Measurements from ENCODE around the gene SMARCA1.
"Not testable (repeated sequence)": the region's sequence is repeated elsewhere in the genome, so short reads cannot be mapped to it uniquely, and the experiment has no call there.

SMARCA1 gene, protein sequence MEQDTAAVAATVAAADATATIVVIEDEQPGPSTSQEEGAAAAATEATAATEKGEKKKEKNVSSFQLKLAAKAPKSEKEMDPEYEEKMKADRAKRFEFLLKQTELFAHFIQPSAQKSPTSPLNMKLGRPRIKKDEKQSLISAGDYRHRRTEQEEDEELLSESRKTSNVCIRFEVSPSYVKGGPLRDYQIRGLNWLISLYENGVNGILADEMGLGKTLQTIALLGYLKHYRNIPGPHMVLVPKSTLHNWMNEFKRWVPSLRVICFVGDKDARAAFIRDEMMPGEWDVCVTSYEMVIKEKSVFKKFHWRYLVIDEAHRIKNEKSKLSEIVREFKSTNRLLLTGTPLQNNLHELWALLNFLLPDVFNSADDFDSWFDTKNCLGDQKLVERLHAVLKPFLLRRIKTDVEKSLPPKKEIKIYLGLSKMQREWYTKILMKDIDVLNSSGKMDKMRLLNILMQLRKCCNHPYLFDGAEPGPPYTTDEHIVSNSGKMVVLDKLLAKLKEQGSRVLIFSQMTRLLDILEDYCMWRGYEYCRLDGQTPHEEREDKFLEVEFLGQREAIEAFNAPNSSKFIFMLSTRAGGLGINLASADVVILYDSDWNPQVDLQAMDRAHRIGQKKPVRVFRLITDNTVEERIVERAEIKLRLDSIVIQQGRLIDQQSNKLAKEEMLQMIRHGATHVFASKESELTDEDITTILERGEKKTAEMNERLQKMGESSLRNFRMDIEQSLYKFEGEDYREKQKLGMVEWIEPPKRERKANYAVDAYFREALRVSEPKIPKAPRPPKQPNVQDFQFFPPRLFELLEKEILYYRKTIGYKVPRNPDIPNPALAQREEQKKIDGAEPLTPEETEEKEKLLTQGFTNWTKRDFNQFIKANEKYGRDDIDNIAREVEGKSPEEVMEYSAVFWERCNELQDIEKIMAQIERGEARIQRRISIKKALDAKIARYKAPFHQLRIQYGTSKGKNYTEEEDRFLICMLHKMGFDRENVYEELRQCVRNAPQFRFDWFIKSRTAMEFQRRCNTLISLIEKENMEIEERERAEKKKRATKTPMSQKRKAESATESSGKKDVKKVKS

DNA sequence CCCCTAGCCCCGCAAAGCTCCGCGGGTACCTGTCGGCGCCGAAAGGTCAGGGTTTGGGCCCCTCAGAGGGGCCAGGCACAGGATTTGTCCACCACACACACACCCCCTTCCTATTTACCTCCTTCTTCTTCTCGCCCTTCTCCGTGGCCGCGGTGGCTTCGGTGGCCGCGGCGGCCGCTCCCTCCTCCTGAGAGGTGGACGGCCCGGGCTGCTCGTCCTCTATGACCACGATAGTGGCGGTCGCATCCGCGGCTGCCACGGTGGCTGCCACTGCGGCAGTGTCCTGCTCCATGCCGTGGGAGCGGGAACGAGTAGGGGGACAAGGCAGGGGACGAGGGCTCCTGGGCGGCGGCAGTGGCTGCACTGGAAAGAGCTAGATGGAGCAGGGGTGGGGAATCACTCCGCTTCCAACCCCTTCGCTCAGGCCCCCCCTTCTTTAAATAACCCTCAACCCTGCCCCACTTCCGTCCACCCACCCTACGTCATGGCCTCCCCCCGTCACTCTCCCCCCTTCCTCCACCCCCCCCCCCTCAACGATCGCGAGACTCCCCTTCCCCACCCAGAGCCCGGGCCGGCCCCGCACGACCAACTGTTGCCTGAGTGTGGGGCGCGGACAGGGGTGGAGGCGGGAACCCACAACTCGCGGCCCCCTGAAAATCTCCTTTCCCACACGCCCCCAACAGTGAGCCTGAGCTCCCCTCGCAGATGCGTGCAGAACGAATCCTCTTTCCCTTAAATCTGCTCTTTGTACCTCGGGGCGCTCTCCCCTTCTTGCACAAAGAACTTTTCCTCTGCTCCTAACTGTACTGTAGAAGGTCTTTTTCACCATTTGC, at the start of gene SMARCA1:
SMARCA1 (minus strand) TSS at position 412 of the 833 bp plus-strand sequence; CDS start at position 292, 120 bp downstream.
- peak; percentile 86 for DNase-seq

DNA sequence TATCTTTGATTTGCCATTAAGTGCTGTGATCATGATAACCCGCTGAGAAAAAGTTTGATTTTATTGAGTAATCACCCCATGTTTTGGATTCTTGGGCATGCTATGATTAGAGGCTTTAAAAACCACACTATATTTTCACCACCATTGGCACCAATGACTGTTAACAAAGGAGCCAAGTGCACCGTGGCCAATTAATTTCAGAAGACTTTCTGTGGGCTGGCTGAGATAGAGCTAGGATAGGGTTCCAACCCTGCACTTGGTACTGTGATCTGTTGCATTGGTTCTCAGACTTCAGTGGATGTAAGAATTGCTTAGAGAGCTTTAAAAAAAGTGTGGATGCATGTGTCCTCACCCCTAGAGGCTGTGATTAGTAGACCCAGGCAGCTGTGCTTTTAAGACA, 49.1 kb upstream of the SMARCA1 start:
- no peak for DNase-seq

DNA sequence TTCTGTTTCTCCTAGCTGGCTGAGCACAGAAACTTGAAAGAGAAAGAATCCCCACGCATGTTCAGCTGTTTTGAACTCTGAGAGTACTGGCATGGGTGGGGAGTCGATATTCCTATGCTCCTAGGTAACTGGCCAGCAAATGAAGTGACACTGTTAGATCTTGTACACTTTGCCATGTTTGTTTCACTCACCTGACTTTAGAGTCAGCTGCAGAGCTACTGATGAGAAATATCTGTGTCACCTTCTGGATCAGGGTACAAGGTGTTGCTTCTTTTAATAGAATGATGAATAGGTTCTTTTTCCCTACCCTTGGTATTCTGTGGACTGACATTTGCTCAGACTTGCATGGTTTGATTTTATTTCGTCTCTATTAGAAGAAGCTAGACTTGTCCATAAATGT, 45.1 kb upstream of the SMARCA1 start:
- no peak for DNase-seq

DNA sequence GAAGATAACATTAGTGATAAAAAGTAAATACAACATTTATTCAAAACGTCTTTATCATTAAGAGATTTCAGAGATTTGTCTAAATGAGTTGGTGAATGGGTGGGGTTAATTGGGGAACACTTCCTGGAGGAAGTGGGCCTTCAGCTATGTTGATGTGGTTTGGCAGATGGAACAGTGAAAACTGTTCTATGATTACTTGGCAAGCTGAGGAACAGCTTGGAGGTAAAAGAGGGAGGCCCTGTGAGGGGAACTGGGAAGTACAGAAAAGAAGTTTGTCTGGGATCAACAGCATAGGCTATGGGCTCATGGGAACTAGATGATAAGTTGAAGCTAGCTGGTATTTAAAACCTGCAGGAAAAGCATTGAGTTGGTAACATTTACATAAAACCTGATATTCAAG, 42.8 kb upstream of the SMARCA1 start:
- no peak for DNase-seq

- DNase-seq = no peak
Measured at GRCh38 chrX:129565046-129565650, 41.9 kb upstream of the SMARCA1 start.

DNA sequence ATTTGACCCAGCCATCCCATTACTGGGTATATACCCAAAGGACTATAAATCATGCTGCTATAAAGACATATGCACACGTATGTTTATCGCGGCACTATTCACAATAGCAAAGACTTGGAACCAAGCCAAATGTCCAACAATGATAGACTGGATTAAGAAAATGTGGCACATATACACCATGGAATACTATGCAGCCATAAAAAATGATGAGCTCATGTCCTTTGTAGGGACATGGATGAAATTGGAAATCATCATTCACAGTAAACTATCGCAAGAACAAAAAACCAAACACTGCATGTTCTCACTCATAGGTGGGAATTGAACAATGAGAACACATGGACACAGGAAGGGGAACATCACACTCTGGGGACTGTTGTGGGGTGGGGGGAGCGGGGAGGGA, 41.1 kb upstream of the SMARCA1 start:
- not testable (repeated sequence) for DNase-seq

GRCh38 chrX:129561453-129561852, 38.2 kb upstream of the SMARCA1 start:
- no peak for DNase-seq

- no peak for DNase-seq
Measured at GRCh38 chrX:129559783-129560182, 36.5 kb upstream of the SMARCA1 start.

DNA sequence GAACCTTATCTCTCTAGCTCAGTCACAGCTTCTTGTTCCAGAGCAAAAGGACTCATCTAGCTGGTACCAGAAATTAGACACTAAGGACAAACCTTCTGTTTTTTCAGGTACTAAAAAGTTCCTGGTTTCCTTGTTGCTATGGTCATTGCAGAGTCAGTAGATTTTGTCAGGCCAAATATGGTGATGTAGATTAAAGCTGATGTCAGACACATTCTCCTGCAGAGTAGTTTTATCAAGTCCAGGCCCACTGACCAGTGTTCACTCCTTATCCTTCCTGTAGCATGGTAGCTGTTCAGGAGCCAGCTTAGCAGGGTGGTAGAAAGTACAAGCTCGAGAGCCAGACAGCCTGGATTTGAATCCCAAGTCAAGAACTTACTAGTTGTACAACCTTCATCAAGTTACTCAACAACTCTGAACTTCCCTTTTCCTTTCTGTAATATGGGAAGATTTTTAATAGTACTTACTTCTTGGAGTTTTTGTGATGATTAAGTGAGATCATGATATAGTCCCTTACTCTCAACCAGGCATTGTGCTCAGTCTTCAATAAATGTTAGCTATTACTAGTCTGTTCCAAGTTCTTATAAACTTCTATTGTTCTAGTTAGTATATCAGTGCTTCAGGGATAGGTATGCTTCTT, 34.7 kb upstream of the SMARCA1 start:
- no peak for DNase-seq

DNA sequence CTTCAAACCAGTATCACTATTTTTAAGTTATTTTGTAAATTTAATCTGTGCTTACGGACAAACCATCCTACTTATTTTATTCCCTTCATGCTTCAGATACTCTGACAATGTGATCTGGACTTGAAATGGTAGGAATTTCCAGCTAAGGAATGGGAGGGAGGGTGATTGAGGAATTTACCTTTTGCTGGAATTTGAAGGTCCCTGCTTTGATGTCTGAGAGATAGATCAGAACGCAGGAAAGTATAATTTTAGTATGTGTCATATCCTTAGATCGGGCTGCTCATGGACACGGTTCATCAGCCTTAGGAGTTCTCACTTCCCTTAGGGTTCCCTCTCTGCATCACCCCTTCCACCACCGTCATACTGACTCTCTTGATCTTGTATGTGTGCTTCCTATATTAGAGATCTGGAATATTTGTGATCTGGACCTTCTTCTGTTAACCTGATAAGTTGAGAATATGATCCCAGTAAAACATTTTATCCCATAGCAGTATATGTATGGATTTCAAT, 33.6 kb upstream of the SMARCA1 start:
- no peak for DNase-seq

- DNase-seq = not testable (repeated sequence)
Measured at GRCh38 chrX:129554816-129555215, 31.5 kb upstream of the SMARCA1 start.

GRCh38 chrX:129553619-129554288, 30.5 kb upstream of the SMARCA1 start:
- DNase-seq = no peak

- no peak for DNase-seq
Measured at GRCh38 chrX:129549124-129549523, 25.8 kb upstream of the SMARCA1 start.

- DNase-seq = no peak
Measured at GRCh38 chrX:129545408-129545807, 22.1 kb upstream of the SMARCA1 start.

DNA sequence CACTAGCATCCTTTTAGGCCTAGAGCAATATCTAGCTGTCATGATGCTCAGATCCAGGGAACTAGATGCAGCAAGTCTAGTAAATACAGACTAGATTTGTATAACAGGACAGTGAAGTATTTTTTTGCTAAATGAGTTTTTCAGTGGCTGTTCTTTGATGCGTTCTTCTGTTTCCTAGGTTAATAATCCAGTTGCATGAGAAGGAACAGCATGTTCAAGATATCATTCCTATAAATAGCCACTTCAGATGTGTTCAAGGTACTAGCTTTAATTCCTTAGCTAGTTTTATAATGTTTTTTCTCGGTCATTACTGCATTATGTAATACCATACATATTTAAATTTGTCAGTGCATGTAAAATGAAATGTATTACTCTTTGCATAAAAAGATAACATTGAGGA, 21.5 kb upstream of the SMARCA1 start:
- no peak for DNase-seq

DNA sequence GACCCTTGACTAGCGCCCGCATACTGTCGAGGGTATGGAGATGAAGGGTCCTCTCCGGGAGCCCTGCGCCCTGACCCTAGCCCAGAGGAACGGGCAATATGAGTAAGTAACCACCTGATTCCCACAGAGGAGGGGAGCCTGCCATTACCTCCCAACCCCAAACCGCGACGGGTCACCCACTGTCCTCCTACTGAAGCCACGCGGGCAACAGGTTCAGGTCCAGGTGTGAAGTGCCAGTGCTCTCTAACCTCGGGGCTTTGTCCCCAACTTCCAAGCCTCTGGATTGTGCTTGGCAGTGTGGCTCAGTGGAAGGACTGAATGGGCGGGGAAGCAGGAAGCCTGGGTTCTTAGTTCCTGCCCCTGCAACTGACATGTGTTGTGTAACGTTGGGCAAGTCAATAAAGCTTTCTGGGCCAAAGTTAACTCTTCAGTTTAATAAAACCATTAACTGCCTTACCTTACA, 17.5 kb upstream of the SMARCA1 start:
- DNase-seq = no peak

GRCh38 chrX:129540068-129540653, 16.9 kb upstream of the SMARCA1 start, which contains the start of gene OCRL:
Gene OCRL, plus strand, starts transcription at chrX:129540259. Its CDS starts 181 bp downstream, at chrX:129540440.
- peak; percentile 85 for DNase-seq

- no peak for DNase-seq
Measured at GRCh38 chrX:129534816-129535578, 11.7 kb upstream of the SMARCA1 start.

GRCh38 chrX:129531132-129531531, 7.8 kb upstream of the SMARCA1 start:
- no peak for DNase-seq
